Dermis microvascular lymphatic vessel endothelial cell (primary cell): Measurements from ENCODE around the gene RNASE3. TPM values are rescaled to one million over a fixed set of nuclear protein-coding genes. Genes with fewer than 3 reads are reported as not detected.
A peak's percentile ranks its signal among the peaks of the same experiment; 100 is the strongest.
"Not testable (repeated sequence)": the region's sequence is repeated elsewhere in the genome, so short reads cannot be mapped to it uniquely, and the experiment has no call there.

ENCODE experiments used
- DNase-seq, 2 donors: peaks; one replicate each; pipeline versions ENCODE4 v3.0.0 to v3.0.0-alpha.2; 2010; ENCODE audit warnings: low read depth in 2 of 2
- total RNA-seq: library from RNA; depleted of rRNA; stranded (reverse); fragments of >200 nt; gene quantifications from 2 replicates; pipeline ENCODE4 v1.2.1, GENCODE V29; 2014

RNASE3 gene
- not detected in 2 replicates for total RNA-seq

DNA sequence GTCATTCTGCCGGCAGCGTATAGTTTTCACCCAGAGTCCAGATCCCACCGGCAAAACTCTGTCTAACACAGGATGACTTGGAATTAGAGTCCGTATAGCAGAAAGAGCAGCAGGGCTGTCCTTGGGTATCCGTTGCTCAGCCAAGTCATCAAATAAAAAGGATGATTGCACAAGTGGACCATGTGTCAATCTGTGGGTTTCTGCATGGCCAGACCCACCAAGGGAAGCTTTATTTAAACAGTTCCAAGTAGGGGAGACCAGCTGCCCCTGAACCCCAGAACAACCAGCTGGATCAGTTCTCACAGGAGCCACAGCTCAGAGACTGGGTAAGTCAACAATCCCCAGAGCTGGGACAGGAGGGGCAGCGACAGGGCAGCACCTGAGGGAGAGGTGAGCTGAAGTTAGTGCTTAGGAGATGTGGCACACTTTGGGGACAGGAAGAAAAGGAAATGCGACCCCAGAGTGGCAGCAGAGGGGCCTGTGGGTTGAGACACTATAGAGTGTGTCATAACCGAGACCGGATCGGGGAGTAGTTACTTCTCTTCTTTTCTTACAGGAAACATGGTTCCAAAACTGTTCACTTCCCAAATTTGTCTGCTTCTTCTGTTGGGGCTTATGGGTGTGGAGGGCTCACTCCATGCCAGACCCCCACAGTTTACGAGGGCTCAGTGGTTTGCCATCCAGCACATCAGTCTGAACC, at the start of gene RNASE3:
TSS of gene RNASE3 (plus strand) at position 260 of the 700 bp plus-strand sequence. CDS start at position 562, 302 bp downstream.
- DNase-seq = not testable (repeated sequence)

GRCh38 chr14:20846560-20846959, 44.6 kb upstream of the RNASE3 start:
- no peak for DNase-seq

- DNase-seq = peak in 1 of 2 donors; percentile 3
Measured at GRCh38 chr14:20848316-20848954, 42.8 kb upstream of the RNASE3 start.

DNA sequence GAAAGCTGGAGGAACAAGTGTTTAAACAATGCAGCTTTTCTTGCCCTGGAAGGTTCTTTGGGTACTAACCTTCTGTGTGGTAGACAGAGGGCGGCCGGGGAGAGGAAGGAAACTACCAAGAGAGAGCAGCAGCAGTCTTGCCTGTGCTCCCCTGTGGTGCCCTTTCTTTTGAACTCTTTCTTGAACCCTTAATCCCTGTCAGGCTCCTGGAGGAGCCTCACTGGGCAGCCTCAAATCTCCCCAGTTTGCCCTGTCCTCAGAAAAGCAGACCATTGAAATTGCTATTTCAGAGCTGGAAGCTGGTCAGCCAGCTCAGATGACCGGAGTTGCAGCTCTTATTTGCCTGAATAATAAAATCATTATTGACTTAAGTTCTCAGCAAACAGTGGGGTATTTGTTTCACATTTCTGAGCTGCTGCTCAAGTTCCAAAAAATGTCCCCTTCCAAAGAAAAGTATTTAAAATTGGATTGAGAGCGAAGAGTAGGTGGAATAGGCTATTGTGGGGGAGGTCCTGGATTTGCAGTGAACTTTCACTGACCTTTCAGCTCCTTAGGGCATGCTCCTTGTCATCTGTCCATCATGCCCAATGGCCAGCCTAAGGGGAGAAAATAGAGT, 42.1 kb upstream of the RNASE3 start:
- no peak for DNase-seq

GRCh38 chr14:20853042-20853441, 38.1 kb upstream of the RNASE3 start:
- DNase-seq = no peak

GRCh38 chr14:20855652-20856291, 35.4 kb upstream of the RNASE3 start:
- DNase-seq = peak; percentile 79 to 88

DNA sequence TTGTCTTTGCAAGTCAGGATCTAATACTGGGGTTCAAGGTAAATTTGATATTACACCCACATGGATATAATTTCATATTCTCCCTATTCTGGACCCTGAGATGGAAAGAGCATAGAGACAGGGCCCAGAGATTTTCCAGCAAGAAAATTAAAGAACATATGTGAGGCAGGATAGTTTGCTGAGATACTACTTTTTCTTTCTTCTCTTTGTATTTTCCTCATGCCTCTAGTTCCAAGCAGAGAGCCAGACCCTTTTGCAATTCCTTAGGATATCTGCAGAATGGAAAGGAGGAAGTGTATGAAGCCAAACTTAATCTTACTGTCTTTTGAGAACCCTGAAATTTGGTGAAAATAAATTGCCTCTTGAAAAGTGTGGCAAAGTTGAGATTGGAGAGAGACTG, 34.0 kb upstream of the RNASE3 start:
- DNase-seq = no peak

- peak; percentile 10 to 55 for DNase-seq
Measured at GRCh38 chr14:20857630-20858261, 33.4 kb upstream of the RNASE3 start.

DNA sequence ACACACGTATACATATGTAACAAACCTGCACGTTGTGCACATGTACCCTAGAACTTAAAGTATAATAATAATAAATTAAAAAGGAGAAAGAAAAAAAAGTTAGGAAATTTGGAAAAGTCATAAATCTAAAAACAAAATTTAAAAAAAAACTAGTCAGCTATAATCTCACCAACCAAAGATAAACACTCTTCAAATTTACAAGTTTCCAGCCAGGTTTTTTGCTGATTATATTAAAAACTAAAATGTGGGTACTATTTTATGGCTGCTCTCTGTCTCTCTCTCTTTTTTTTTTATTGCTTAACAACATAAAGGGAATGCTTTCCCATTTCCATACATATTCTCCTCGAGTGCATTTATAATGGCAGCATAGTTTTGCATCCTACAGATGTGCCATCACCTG, 25.0 kb upstream of the RNASE3 start:
- DNase-seq = no peak

- peak in 1 of 2 donors; percentile 29 for DNase-seq
Measured at GRCh38 chr14:20866963-20867362, 24.2 kb upstream of the RNASE3 start.

- peak; percentile 5 to 66 for DNase-seq
Measured at GRCh38 chr14:20873370-20874177, 17.6 kb upstream of the RNASE3 start.

DNA sequence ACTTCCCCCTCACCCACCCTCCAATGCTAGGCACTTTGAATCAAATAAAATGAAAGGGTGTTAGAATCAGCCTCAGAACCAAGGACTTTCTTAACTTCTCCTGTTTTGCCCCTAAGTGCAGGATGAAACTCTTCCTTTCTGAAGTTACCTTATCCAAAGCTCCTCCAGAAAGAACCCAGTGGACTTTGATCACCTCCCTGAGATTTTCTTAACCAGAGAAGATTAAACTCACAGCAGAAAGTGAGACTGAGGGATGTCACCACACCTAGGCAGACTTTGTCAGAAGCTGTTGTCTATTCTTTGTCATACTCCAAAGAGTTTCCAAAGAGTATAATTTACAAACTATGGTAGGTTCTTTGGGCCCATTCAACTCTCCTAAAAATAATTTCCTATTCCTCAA, 14.2 kb upstream of the RNASE3 start:
- no peak for DNase-seq

DNA sequence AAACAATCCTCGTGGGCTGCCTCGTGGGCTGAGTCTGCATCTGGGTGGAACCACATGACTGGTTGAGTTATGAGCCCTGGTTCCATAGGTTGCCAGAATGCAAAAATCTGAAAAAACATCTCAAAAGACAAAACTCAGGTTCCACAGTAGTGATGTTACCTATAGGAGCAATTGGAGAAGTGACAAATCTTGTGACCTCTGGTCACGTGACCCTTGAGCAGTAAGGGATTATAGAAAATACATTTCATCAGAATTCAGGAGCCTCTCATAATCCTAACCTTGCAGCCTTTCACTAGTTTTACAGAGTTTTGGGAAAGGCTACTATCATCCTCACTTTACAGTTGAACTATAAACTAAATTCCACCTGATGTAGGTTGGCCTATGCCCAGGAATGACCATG, 12.5 kb upstream of the RNASE3 start:
- DNase-seq = no peak

- not testable (repeated sequence) for DNase-seq
Measured at GRCh38 chr14:20881229-20881628, 10.0 kb upstream of the RNASE3 start.

DNA sequence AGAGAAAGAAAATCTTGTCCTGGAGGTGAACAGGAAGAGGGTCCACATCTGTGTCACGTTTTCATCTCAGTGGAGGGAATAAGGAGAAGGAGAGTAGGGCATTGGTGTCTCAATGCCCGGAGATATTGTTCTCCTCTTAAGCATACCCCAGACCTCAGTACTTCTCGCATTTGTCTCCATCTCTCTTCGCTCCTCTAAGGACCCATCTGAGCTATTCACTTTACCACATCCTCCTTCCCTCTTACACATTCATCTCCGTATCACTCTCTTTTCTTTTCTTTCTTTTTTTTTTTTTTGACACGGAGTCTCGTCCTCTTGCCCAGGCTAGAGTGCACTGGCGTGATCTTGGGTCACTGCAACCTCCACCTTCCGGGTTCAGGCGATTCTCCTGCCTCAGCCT, 8.4 kb upstream of the RNASE3 start:
- not testable (repeated sequence) for DNase-seq

DNA sequence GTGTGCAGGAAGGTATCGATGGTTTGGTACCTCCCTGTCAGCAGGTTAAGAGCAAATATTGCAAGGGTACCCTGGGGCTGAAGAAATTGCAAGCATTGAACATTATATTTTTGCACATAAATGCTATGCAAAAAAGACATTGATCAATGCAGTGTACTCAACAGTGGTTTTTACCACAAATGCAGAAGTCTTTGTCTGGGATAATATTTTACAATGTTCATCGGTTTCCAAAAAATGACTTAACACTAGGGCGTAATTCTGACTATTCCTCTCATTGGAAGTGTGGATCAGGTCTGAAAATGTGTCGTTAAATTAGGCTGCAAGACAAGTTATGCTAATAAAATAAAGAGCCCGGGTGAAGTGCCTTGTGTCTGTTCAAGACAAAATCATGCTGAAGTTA, 2.8 kb upstream of the RNASE3 start:
- not testable (repeated sequence) for DNase-seq

DNA sequence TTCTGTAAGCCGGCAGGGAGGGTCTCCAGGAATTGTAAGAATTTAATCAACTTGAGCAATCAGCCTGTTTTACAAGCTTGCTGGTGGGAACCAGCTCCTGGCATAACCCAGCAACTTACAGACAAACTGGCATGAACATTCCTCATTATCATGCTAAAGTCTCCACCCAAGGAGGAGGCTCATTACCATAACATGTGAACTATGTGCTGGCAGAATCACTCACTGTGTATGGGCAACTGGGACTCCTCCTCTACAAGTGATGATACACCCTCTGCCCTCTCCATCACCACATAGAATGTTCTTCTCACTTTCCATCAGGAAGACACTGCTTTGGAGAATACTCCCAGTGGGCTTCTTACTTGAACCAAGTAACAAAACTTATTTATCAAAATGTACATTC, 4.1 kb downstream of the RNASE3 start:
- DNase-seq = not testable (repeated sequence)

GRCh38 chr14:20904393-20905029, 13.3 kb downstream of the RNASE3 start:
- no peak for DNase-seq

DNA sequence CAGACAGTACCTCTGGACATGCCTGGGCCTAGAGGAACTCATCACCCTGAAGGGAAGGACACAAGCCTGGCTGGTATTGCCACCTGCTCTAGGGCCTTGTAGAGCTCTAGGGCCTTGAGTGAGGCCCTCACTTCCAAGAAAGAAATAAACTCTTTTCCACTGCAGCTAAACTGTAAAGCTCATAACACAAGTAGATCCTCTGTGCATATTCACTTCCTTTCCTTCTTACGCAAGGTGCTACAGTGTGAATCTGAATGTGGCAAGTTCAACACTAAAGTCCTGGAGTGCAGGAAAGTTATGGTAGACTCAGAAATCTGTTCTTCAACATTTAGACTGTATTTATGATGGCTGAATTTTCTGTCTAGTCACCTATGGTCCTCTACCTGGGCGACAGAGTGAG, 14.5 kb downstream of the RNASE3 start:
- DNase-seq = no peak

GRCh38 chr14:20907214-20907613, 16.0 kb downstream of the RNASE3 start:
- no peak for DNase-seq
